ENCODE measurements around the gene ZNF844. TPM values are rescaled to one million over a fixed set of nuclear protein-coding genes. Genes with fewer than 3 reads are reported as not detected.

ZNF844 gene
- total RNA-seq, 4 donors from 2014 or later: 7.7 to 14.1 (median 10.3) TPM

Small RNAs within 50 kb of the gene (small RNA-seq; reads per million reads assigned to genes)
- 0.49 reads per million for gene RF00019
- not detected for gene RNA5SP465
- gene RNA5SP466: not detected
- not detected for gene RNA5SP467

Other genes with a start within 250 kb of the ZNF844 start
- 1 to 10 TPM; 3.8 to 7.7 (median 4.6) TPM for gene ZNF439, start 216.0 kb upstream of the ZNF844 start, total RNA-seq
- gene ZNF69, start 176.9 kb upstream of the ZNF844 start, total RNA-seq: 10 to 100 TPM; 10.3 to 23.5 (median 11.8) TPM
- gene ZNF700, start 139.6 kb upstream of the ZNF844 start, total RNA-seq: 10 to 100 TPM; 17.8 to 23.9 (median 19.4) TPM
- 1 to 10 TPM; 3.2 to 7.5 (median 4.6) TPM for gene ZNF763, start 99.7 kb upstream of the ZNF844 start, total RNA-seq
- gene ZNF433, start 29.1 kb upstream of the ZNF844 start, total RNA-seq: 1 to 10 TPM; 2.9 to 5.9 (median 3.4) TPM
- gene ZNF878, start 11.8 kb upstream of the ZNF844 start, total RNA-seq: under 1 TPM in 1 of 4 donors, not detected in 3; 0.44 TPM
- gene ZNF20, start 75.6 kb downstream of the ZNF844 start, total RNA-seq: 1 to 10 TPM; 1.3 to 2.0 (median 1.5) TPM
- gene ZNF625, start 92.0 kb downstream of the ZNF844 start, total RNA-seq: 1 to 10 TPM; 3.1 to 5.8 (median 4.4) TPM
- gene ZNF136, start 98.4 kb downstream of the ZNF844 start, total RNA-seq: 10 to 100 TPM; 10.3 to 20.2 (median 13.9) TPM
- 10 to 100 TPM; 14.3 to 17.8 (median 15.1) TPM for gene ZNF44, start 230.2 kb downstream of the ZNF844 start, total RNA-seq

Data from subcutaneous adipose tissue (tissue), 4 donors.